EH (cell line): ENCODE measurements around the gene OFD1.

Experiments used
- DNase-seq: peaks from one replicate; pipeline ENCODE4 v3.0.0-alpha.2; 2015; ENCODE audit warnings: low read depth

OFD1 gene, protein sequence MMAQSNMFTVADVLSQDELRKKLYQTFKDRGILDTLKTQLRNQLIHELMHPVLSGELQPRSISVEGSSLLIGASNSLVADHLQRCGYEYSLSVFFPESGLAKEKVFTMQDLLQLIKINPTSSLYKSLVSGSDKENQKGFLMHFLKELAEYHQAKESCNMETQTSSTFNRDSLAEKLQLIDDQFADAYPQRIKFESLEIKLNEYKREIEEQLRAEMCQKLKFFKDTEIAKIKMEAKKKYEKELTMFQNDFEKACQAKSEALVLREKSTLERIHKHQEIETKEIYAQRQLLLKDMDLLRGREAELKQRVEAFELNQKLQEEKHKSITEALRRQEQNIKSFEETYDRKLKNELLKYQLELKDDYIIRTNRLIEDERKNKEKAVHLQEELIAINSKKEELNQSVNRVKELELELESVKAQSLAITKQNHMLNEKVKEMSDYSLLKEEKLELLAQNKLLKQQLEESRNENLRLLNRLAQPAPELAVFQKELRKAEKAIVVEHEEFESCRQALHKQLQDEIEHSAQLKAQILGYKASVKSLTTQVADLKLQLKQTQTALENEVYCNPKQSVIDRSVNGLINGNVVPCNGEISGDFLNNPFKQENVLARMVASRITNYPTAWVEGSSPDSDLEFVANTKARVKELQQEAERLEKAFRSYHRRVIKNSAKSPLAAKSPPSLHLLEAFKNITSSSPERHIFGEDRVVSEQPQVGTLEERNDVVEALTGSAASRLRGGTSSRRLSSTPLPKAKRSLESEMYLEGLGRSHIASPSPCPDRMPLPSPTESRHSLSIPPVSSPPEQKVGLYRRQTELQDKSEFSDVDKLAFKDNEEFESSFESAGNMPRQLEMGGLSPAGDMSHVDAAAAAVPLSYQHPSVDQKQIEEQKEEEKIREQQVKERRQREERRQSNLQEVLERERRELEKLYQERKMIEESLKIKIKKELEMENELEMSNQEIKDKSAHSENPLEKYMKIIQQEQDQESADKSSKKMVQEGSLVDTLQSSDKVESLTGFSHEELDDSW

DNA sequence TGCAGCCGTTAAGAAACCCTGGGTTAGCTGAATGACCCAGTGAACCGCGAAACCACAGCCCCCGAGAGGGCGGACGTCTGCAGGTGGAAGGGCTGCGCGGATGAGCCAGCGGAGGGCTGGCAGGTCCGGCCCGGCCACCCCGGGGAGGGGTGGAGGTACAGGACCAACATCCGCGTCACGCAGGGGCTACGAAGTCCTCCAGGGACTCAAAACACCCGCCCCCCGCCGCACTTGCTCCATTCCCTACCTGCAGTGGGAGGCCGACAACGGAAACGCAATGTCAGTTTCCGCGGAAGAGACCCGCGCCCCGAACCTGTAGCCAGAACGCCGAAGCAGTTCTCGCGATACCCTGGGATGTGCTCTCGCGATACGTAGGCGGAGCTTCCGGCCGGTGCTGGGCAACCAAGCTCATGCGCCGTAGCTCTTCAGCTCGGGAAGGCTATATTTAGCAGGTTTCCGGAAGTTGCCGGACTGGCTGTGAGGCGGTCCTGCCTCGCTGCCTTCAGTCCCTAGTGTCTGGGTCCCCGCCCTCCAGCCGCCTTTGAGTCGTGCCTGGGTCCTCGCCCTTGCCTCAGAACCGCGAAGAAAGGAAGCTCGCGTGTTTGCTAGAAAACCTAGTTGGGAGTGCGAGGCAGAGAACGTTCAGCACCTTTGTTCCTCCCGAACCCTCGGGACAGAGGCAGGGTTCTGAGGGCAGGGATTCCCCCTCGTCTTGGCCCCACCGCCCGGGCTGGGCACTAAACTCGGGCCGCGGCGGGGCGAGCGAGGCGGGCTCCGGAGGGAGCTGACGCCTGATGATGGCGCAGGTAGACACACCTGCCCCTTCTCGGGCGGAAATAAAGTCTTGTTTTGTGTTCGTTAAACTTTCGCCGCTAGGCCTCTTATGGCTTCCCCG lies at the start of gene OFD1, which contains the start of gene TRAPPC2:
Gene OFD1, plus strand, starts transcription at position 471 of the 895 bp plus-strand sequence. Its CDS starts 324 bp downstream, at position 795.
Gene TRAPPC2, minus strand, starts transcription at position 343 of the 895 bp plus-strand sequence. CDS start 14,657 bp downstream, outside the sequence.
- peak; percentile 95 for DNase-seq

DNA sequence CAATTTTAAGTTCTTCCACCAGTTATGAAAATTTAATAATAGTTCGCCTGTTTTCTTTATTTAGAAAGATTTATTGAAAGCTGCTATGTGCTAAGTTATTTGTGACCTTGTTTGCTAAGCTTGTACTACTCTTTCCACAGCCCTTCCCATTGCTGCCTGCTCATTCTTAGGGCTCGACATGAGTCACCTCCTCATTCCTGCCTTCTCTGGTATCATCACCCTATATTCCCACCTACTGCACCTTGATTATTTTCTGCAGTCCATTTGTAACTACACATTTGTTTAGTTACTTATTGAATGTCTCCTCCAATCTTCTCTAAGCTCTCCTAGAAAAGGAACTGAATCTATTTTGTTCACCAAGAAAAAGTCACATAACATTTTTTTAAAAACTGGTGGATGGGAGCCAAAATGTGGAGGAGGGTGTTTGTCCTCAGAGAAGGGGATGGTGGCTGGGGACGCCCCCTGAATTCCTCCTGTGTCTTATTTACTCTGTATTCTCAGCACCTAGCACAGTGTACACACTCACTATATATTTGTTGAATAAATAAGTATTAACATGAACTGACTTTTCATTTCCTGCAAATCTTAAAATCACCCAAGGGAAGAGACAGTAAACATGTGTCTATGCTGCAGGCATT lies 49.3 kb upstream of the OFD1 start:
- peak; percentile 30 for DNase-seq

DNA sequence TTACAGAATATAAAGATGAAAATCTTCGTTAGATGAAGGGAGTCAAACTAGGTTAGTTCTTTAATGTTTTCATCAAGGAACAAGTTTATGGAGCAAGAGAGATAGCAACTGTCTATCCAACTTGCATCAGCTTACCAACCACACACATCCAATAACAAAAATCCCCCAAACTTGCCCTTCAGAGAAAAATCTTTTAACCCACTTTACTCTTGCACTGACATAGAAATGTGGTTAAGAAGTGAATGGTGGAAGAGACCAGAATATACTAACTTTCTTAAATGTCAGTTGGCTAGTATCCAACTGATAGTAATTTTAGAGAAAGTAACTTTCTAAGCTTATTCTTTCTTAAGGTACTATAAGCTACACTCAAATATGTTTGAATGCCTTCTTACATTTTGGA lies 47.3 kb upstream of the OFD1 start:
- DNase-seq: no peak

DNA sequence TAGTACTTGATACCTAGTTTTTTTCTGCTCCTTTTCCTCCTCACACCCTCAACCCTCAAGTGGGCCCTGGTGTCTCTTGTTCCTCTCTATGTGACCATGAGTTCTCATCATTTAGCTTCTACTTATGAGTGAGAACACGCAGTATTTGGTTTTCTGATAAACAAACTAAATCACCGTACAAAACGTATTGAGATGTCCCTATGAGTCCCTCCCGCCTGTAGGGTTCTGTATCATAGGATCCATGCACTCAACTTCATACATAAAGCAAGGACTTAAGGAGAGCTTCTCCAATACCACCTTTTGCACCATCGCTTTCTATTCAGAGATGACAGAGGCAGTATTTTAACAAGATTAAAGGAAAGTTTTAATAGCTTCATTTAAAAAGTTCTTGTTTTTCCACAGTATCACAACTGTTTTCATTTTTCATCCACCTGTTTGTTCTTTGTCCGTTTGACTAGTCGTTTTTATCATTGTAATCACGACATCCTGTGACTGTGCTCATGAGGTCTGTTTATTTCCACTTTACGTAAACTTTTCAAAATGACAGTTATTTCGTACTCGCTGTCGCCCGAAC lies 46.1 kb upstream of the OFD1 start:
- DNase-seq: no peak

DNA sequence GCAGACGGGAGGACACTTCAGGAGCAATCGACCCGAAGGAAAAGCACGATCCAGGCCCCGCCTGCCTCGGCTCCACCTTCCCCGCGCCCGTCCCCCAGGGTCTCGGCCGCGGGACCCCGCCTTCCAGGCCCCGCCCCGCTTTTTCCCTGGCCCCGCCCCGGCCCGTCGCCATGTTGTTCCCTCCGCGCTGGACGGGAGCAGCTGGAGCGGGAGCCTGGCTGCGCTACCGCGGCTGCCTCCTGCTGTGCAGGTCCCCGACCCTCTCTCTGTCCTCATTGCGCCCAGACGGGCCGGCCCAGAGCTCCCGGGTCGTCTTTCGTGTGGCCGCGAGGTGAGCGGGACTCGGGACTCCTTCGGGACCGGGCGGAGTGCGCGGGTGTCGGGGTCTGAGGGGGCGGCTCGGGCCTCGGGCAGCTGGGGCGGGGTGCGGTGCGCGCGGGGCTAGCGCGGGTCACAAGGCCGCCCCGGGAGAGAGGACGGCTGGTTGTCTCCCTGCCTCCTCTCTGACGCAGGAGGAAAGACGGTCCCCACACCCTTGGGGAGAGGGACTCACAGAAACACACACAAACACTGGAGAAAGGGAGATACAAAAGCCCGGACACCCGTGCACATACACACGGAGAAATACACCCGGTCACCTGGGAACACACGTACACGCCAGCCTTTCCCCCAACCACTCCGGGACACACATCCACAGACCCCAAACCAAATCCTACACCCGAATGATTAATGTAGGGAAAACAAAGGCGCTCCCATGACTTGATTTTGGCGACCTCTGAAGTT lies 45.4 kb upstream of the OFD1 start, which contains the start of gene RAB9A:
Gene RAB9A, plus strand, starts transcription at position 171 of the 783 bp plus-strand sequence. CDS start 19,619 bp downstream, outside the sequence.
- DNase-seq: peak; percentile 75

DNA sequence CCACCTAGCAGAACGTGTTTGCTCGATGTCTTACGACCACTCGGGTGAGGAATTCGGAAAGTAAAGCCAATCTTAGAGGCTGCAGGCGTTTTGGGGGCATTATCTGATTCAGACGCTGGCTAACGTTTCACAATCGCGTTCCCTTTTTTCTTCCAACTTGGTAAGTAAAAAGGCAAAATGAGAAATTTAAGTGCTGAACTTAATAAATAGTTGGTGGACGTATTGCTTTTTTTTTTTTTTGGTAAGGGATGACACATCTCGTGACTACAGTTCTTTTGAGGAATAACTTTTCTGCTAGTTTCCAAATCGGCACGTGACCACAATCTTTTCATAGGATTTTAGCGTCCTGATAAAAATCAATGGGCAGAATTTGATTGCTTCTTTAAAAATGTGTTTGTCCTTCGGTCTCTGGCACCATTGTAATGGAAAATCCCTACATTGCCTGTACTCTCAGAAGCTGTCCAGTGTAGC lies 44.8 kb upstream of the OFD1 start:
- DNase-seq: peak; percentile 44

DNA sequence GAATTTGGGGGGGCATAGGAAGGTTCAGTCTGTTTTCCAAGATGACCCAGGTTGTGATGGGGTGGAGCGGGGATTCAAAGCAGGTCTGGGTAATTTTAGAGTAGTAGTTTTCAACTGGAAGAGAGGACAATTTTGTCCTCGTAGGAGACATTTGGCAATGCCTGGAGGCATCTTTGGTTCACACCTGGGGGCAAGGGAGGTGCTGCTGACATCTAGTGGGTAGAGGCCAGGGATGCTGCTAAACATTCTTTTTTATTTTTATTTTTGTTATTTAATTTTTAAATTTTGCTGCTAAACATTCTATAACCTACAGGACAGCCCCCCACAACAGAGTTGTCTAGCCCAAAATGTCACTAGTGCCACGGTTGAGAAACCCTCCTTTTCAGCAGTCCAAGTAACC lies 43.7 kb upstream of the OFD1 start:
- no peak for DNase-seq

DNA sequence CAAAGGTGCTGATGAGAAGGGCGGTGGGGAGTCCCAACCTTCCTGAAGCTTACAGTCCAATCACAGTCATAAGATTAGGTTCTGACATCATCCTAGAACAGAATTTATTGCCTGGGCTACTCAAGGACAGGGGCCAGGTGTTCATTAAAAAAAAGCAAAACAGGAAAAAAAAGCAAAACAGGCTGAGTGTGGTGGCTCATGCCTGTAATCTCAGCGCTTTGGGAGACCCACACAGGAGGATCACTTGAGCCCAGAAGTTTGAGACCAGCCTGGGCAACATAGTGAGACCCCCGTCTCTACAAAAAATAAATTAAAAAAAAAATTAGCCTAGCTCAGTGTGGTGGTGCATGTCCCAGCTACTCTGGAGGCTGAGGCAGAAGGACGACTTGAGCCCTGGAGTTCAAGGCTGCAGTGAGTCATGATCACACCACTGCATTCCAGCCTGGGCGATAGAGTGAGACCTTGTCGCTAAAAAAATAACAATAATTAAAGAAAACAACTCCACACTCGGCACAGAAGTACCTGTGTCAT lies 42.6 kb upstream of the OFD1 start:
- peak; percentile 6 for DNase-seq

DNA sequence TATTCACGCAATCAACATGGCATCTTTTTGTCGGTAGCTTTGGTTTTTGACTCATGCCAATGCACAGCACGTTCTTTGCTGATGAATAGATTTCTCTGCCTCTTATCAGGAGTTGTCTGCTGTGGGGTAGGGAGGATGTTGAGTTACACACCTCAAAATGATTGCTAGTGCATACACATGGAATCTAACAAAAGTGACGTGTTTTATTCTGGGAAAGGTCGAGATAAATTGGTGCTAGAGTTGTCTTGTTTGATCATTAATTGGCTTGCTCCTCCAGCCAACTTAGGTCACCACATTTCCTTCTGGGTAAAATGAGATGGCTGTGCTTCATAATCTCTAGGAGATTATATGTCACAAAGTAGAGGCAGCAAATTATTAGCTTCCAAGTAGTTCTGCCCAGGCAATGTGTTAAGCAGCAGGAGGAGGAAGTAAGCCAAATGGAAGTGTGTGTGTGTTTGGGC lies 41.7 kb upstream of the OFD1 start:
- DNase-seq: no peak

DNA sequence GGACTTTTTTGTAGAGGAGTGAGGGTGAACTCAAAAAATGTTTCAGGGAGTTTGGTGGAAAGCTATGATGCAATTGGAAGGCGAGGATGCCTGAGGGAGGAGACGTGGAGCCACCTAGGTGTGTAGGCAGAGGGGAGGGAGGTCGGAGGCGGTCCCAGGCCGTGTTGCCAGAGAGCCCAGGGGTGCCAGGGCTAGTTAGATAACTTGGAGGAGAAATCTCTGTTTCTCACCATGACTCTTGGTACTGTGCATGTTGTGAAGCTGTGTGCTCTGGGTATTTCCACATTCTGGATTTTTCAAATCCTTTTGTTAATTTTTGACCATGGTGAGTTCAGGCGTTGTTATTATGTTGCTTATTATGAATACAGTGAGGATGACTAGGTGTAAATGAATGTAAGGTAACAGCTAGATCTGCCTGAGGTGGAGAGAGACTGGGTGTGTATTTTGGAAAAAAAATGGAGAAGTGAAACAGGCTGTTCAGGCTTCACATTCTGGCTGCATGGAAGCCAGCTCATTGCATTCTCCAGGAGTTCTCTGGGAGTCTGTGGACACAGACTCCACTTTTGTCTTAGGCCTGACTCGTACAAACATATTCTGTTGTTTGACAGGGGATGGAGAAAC lies 41.1 kb upstream of the OFD1 start:
- peak; percentile 20 for DNase-seq

DNA sequence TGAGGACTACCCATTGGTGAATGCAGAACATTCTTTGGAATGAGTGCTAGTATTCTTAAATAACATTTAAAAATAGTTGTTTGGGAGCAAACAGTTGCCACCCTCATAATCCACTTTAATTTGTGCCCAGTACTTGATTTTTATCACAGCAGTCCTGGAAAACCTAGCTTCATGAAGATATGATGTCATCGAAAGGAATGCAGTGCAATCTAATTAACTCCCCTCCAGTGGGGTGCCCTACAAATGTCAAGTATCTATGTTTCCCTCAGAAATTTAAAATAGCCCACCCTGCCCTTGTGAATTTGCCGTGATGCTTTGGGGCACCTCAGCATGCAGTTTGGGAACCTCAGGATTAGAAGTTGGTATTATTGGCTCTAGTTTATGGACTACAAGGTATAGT lies 40.2 kb upstream of the OFD1 start:
- DNase-seq: peak; percentile 37

DNA sequence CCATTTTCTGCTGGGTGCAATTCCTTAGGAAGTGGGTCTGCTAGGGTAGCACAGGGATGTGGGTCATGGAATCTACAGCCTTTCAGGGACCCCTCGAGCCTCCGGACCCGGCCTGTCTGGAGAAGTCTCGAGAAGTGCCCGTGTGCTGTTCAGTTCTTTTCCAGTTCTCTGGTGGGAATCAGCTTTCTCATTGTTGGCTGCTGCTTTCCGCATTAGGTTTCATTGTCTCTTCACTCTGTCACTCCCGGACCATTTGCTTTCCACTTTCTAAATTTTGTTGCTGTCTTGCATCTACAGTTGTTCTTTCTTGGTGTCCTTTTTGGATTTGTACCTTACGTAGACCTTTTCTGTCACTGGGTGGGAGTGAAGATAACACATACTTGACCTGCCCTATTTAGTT lies 39.6 kb upstream of the OFD1 start:
- no peak for DNase-seq

DNA sequence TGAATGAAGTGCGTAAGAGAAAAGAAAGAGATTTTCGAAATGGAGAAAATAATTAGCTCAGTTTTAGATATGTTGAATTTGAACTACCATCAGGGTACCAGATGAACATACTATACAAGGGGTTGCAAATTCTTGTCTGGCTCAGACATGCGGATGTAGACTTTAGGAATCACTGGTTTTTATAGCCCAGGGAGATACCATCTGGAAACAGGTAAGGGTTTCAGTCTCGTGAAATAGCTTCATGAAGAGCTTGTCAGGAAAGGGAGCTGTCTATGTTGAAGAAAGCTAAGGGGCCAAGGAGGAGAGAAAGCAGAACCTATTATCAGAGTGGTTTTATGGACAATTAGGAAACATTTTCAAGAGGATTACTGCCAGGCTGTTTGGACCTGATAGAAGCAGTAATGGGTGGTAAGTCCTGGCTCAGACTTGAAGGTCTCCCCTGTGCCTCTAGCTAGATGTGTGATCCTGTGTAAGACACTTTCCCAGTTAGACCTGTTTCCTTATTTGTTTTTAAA lies 38.9 kb upstream of the OFD1 start:
- DNase-seq: no peak

DNA sequence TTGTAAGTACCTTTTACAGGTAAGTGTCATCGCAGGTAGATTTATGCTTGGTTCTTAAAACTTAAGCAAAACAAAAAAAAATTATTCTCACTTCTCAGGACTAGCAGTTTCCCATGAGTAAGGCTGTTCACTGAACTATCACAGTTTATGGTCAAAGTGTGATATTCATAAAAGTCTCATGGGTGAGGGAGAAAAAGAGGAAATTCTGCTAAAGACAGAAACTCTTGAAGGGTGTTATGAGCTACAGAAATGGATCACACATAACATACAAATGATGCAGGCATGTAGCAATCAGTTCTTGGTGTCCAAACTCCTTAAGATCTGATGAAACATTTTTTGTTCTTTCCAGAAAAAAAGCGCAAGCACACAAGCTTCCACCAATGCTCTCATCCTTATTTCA lies 37.1 kb upstream of the OFD1 start:
- DNase-seq: no peak

DNA sequence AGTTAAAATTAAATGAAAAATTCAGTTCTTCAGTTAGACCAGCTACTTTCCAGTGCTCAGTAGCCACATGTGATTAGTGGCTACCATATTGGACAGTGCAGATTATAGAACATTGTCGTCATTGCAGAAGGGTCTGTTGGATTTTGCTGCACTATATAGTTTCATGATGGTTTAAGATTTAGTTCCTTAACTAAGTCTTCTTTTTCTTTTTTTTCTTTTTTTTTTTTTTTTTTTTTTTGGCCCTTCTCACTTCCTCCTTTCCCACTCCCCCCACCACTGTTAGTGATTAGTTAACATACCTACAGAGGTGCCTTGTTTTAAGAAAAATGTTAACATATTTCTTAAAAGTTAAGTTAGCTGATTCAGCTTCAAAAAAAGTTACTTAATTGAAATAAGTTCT lies 36.6 kb upstream of the OFD1 start:
- no peak for DNase-seq

DNA sequence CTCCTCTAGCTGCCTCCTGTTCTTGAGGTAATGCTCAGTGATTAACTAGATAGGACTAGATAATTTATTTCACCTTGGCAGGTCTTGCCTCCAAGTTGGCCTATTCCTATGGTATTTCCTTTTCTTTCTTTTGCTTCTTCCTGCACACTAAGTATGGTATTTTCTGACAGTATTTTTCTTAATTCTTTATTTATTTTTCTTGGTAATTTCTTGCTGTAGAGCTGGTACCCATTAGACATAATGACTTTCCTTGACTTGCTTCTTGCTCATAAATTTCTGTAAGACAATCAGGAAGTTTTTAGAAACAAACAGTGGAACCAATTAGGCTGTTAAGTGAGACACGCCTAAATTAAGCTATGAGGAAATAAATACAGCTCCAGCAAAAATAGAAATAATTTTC lies 36.1 kb upstream of the OFD1 start:
- no peak for DNase-seq

DNA sequence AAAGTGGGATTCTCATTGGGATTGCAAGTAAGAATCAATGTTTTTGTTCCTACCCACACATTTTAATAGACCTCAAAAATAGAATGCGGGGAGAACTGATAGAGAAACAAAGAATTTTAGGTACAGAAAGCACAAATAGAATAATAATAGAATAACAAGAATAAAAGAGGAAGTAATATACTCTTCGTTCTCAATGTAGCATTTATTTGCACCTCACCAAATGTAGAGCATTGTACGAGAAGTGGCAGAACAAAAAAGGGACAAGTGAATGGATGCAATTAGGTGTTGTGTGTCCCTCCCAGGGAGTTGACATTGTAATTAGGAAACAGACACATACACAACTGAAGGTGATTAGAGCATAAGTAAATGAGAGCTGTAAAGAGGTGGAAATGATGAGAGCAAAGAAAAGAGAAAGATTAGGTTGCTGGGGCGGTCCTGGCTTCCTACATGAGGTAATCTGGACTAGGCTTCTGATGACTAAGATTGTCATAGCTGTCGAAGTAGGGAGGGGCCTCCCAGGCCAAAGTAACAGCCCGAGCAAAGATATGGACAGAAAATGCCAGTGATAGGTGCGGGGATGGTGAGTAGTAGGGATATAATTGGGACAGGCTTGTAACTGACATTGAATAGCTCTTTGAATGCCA lies 35.2 kb upstream of the OFD1 start:
- no peak for DNase-seq

DNA sequence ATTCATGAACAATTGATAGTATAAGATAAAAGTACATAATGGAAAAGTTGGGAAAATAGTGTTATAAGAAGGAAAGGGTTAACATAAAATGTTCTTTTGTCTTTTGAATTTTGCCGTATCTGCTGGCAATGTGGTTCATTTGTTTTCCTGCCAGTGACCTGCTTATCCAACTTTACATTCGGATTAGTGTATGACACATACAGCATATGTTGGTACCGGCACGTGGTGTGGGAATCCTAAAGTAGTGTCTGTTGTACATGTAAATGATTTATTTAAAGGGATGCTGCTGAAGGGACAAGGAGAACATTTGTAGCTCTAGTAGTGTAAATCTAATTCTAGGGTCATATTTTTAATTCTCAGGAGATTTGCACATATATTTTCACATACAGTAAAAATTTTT lies 34.2 kb upstream of the OFD1 start:
- DNase-seq: no peak
